Uterus (tissue), 2 donors: ENCODE data around the gene SRRM1.
"Not testable (repeated sequence)": the region's sequence is repeated elsewhere in the genome, so short reads cannot be mapped to it uniquely, and the experiment has no call there.

Source experiments
- POLR2A ChIP-seq, 2 donors: fragments of 450-650 bp; IDR thresholded peaks; one replicate each; pipeline ENCODE4 v1.6.1; 2016; ENCODE audit warnings: antibody characterized with exemption in 2 of 2, mild to moderate bottlenecking in 1 of 2, moderate library complexity in 1 of 2
- TF ChIP-seq, protein P1 (sequence below), 4 experiments: fragments of 200-600 bp in 2 of 4; fragments of 450-650 bp in 2 of 4; sonication (generic) in 2 of 4; IDR thresholded peaks; one replicate each; pipeline ENCODE4 v1.5.1; 2016 to 2019; ENCODE audit warnings: antibody characterized with exemption in 4 of 4, mild to moderate bottlenecking in 2 of 4, moderate library complexity in 1 of 4

GRCh38 chr1:24672686-24673085, 29.6 kb downstream of the SRRM1 start:
- TF ChIP-seq POLR2A (IDR thresholded peaks at IDR 0.05): not testable (repeated sequence)
- TF ChIP-seq, protein P1, sequence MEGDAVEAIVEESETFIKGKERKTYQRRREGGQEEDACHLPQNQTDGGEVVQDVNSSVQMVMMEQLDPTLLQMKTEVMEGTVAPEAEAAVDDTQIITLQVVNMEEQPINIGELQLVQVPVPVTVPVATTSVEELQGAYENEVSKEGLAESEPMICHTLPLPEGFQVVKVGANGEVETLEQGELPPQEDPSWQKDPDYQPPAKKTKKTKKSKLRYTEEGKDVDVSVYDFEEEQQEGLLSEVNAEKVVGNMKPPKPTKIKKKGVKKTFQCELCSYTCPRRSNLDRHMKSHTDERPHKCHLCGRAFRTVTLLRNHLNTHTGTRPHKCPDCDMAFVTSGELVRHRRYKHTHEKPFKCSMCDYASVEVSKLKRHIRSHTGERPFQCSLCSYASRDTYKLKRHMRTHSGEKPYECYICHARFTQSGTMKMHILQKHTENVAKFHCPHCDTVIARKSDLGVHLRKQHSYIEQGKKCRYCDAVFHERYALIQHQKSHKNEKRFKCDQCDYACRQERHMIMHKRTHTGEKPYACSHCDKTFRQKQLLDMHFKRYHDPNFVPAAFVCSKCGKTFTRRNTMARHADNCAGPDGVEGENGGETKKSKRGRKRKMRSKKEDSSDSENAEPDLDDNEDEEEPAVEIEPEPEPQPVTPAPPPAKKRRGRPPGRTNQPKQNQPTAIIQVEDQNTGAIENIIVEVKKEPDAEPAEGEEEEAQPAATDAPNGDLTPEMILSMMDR (IDR thresholded peaks at IDR 0.05): not testable (repeated sequence)
